A549 (cell line): ENCODE measurements around the gene LDLRAD3. TPM values are rescaled to one million over a fixed set of nuclear protein-coding genes. Genes with fewer than 3 reads are reported as not detected.

Experiments
- ATAC-seq, 2 experiments: fragments of 200-7000 bp in 1 of 2; fragments of >200 bp in 1 of 2; cut with Nextera tagmentation in 1 of 2; cut with Tn5 transposase in 1 of 2; 3 replicates each; pipeline versions ENCODE4 v1.8.0 to v1.9.1; 2018 to 2020; ENCODE audit warnings: mild to moderate bottlenecking in 1 of 2, moderate library complexity in 1 of 2
- CTCF ChIA-PET: fragments of 300-600 bp; sonication (Branson Sonifier 250); formaldehyde crosslinking; extraction: SDS; loops from one replicate; lab custom pipeline; 2021; ENCODE audit warnings: antibody characterized with exemption, inconsistent platforms; lab: Yijun Ruan, JAX
- POLR2A ChIA-PET: fragments of 350-600 bp; formaldehyde crosslinking; extraction: SDS; loops from one replicate; lab custom pipeline; 2021; ENCODE audit warnings: antibody characterized with exemption, inconsistent platforms; lab: Yijun Ruan, JAX
- DNase-seq, 2 experiments: peaks; one replicate each; pipeline versions ENCODE4 v3.0.0 to v3.0.0-alpha.2; 2011 to 2016; ENCODE audit warnings: low read depth in 1 of 2, low spot score in 1 of 2
- FAIRE-seq: peaks from 2 replicates; lab custom pipeline; 2011; peaks lifted over from hg19 to GRCh38; lab: Jason Lieb, UNC
- H3K27ac ChIP-seq, 2 experiments: fragments of >200 bp; sonication (Bioruptor Twin); formaldehyde crosslinking; 3 replicates each; pipeline ENCODE4 v1.5.1; 2016 to 2017
- H3K4me1 ChIP-seq: fragments of >200 bp; sonication (Bioruptor Twin); formaldehyde crosslinking; 3 replicates; pipeline ENCODE4 v1.6.1; 2016
- H3K4me2 ChIP-seq: fragments of >200 bp; sonication (Bioruptor Twin); formaldehyde crosslinking; 3 replicates; pipeline ENCODE4 v1.6.1; 2016
- H3K4me3 ChIP-seq: fragments of >200 bp; sonication (Bioruptor Twin); formaldehyde crosslinking; 3 replicates; pipeline ENCODE4 v1.5.1; 2016
- H3K9me3 ChIP-seq: fragments of >200 bp; sonication (Bioruptor Twin); formaldehyde crosslinking; 3 replicates; pipeline ENCODE4 v1.6.1; 2016
- CBX2 ChIP-seq: fragments of 200-600 bp; sonication (generic); IDR thresholded peaks from 2 replicates; pipeline ENCODE4 v1.6.1; 2016; ENCODE audit warnings: low read depth, mild to moderate bottlenecking, borderline replicate concordance
- CEBPB ChIP-seq, 2 experiments: fragments of >200 bp in 1 of 2; sonication (Bioruptor Twin) in 1 of 2; formaldehyde crosslinking in 1 of 2; IDR thresholded peaks; 2 replicates each; pipeline ENCODE4 v1.6.1; 2012 to 2016
- ELK1 ChIP-seq: fragments of 150-350 bp; IDR thresholded peaks from 2 replicates; pipeline ENCODE4 v1.6.1; 2014; ENCODE audit warnings: low read depth, mild to moderate bottlenecking, low read length
- EP300 ChIP-seq, 2 experiments: fragments of >200 bp; sonication (Bioruptor Twin); formaldehyde crosslinking; IDR thresholded peaks; 2 replicates in 1 of 2; 3 replicates in 1 of 2; pipeline ENCODE4 v1.6.1; 2016 to 2017
- HEYL ChIP-seq: fragments of 250-450 bp; sonication (Bioruptor Pico); IDR thresholded peaks from 2 replicates; pipeline ENCODE4 v1.8.0; 2021; ENCODE audit warnings: mild to moderate bottlenecking, moderate library complexity
- HOXA7 ChIP-seq: fragments of 250-450 bp; sonication (Bioruptor Pico); IDR thresholded peaks from 2 replicates; pipeline ENCODE4 v1.5.0; 2020; ENCODE audit warnings: mild to moderate bottlenecking, moderate library complexity
- HOXB13 ChIP-seq: fragments of 250-450 bp; sonication (Bioruptor Pico); IDR thresholded peaks from 2 replicates; pipeline ENCODE4 v1.5.0; 2020; ENCODE audit warnings: low read depth, mild to moderate bottlenecking, moderate library complexity
- HOXB5 ChIP-seq: fragments of 250-450 bp; sonication (Bioruptor Pico); IDR thresholded peaks from 2 replicates; pipeline ENCODE4 v1.5.0; 2020; ENCODE audit warnings: mild to moderate bottlenecking, moderate library complexity
- JUNB ChIP-seq: fragments of >200 bp; sonication (Bioruptor Twin); formaldehyde crosslinking; IDR thresholded peaks from 2 replicates; pipeline ENCODE4 v1.6.1; 2016
- MAFK ChIP-seq: fragments of 450-650 bp; IDR thresholded peaks from 2 replicates; pipeline ENCODE4 v1.6.1; 2014; ENCODE audit not compliant: partially characterized antibody
- POLR2AphosphoS2 ChIP-seq: conservative IDR thresholded peaks from 2 replicates; pipeline ENCODE4 v1.6.1; 2012; ENCODE audit warnings: low read length, improper control_type of control experiment, inconsistent platforms
- RAD21 ChIP-seq, 2 experiments: fragments of >200 bp in 1 of 2; sonication (Bioruptor Twin) in 1 of 2; formaldehyde crosslinking in 1 of 2; IDR thresholded peaks in 1 of 2; conservative IDR thresholded peaks in 1 of 2; 2 replicates in 1 of 2; 3 replicates in 1 of 2; pipeline ENCODE4 v1.6.1; 2012 to 2018; ENCODE audit warnings: inconsistent platforms in 1 of 2
- RFX5 ChIP-seq: fragments of 450-650 bp; IDR thresholded peaks from 2 replicates; pipeline ENCODE4 v1.7.1; 2014; ENCODE audit warnings: antibody characterized with exemption, mild to moderate bottlenecking, moderate library complexity
- SMC3 ChIP-seq: fragments of >200 bp; sonication (Bioruptor Twin); formaldehyde crosslinking; IDR thresholded peaks from 3 replicates; pipeline ENCODE4 v1.6.1; 2018; ENCODE audit warnings: inconsistent platforms
- SREBF2 ChIP-seq: fragments of 450-650 bp; IDR thresholded peaks from 2 replicates; pipeline ENCODE4 v1.6.1; 2014; ENCODE audit warnings: mild to moderate bottlenecking, moderate library complexity
- TP53 ChIP-seq: fragments of 250-450 bp; sonication (Bioruptor Pico); IDR thresholded peaks from 2 replicates; pipeline ENCODE4 v1.5.0; 2021; ENCODE audit warnings: mild to moderate bottlenecking, moderate library complexity
- ZFP36 ChIP-seq: fragments of 450-650 bp; IDR thresholded peaks from 2 replicates; pipeline ENCODE4 v1.6.1; 2014; ENCODE audit warnings: borderline replicate concordance; ENCODE audit not compliant: partially characterized antibody
- WGBS: methylation state at CpG from one replicate; pipeline ENCODE4 v1.1.6; 2017; ENCODE audit errors: missing lambda C conversion rate; 5-methylcytosine and 5-hydroxymethylcytosine counted together
- polyA plus RNA-seq, 4 experiments: library from polyadenylated mRNA; depleted of rRNA in 3 of 4; stranded (reverse); fragments of >200 nt; fragmentation: RNase III in 1 of 4; extraction: RNeasy Plus Mini Kit Qiagen cat#74134 plus additional on column Dnase treatment in 1 of 4; gene quantifications; 2 replicates in 3 of 4; 3 replicates in 1 of 4; pipeline ENCODE4 v1.2.3, GENCODE V29; 2011 to 2017
- TF ChIP-seq, protein P1 (sequence below): fragments of >200 bp; sonication (Bioruptor Twin); formaldehyde crosslinking; IDR thresholded peaks from 3 replicates; pipeline ENCODE4 v1.5.1; 2016
- TF ChIP-seq, protein P2 (sequence below): IDR thresholded peaks from 2 replicates; pipeline ENCODE4 v1.6.1; 2012

The LDLRAD3 gene
- polyA plus RNA-seq, 2 of the 4 experiments (the other 2 are of a cell fraction), result 10.5 to 13.2 TPM

- Histone ChIP-seq H3K4me3 (no peak overlapping the region), H3K9me3 (no peaks in the 10 kb centered on the region), H3K27ac (no peak overlapping the region), H3K4me2 (no peak overlapping the region), H3K4me1 (no peaks in the 10 kb centered on the region)
- FAIRE-seq (no peak), ATAC-seq (peak in 1 of 2 experiments; percentile 26; a peak in 1 of 6 replicates), DNase-seq (no peak)
- CTCF ChIA-PET, result interaction anchor here (1.2 to 8.6 kb wide), 5 partner anchors 11 to 800 kb away, joined by 3 to 94 read pairs (median 34); no protein-coding TSS in a partner anchor
- 38% methylated on average over 9 of the region's 9 CpGs for WGBS
- TF ChIP-seq, protein P1, sequence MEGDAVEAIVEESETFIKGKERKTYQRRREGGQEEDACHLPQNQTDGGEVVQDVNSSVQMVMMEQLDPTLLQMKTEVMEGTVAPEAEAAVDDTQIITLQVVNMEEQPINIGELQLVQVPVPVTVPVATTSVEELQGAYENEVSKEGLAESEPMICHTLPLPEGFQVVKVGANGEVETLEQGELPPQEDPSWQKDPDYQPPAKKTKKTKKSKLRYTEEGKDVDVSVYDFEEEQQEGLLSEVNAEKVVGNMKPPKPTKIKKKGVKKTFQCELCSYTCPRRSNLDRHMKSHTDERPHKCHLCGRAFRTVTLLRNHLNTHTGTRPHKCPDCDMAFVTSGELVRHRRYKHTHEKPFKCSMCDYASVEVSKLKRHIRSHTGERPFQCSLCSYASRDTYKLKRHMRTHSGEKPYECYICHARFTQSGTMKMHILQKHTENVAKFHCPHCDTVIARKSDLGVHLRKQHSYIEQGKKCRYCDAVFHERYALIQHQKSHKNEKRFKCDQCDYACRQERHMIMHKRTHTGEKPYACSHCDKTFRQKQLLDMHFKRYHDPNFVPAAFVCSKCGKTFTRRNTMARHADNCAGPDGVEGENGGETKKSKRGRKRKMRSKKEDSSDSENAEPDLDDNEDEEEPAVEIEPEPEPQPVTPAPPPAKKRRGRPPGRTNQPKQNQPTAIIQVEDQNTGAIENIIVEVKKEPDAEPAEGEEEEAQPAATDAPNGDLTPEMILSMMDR, result no peak
- no peak for TF ChIP-seq JUNB
- TF ChIP-seq MAFK, result no peak
- no peak for TF ChIP-seq HOXB13 (CRISPR knock-in tag)
- TF ChIP-seq POLR2AphosphoS2, result no peak
- TF ChIP-seq ELK1, result no peak
- TF ChIP-seq, protein P2, sequence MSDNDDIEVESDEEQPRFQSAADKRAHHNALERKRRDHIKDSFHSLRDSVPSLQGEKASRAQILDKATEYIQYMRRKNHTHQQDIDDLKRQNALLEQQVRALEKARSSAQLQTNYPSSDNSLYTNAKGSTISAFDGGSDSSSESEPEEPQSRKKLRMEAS, result no peak
- TF ChIP-seq HOXB5 (CRISPR knock-in tag), result no peak
- no peak for TF ChIP-seq CBX2
- TF ChIP-seq TP53 (CRISPR knock-in tag), result no peak
- TF ChIP-seq RFX5, result no peak
- TF ChIP-seq SREBF2, result no peak
- TF ChIP-seq HOXA7 (CRISPR knock-in tag), result no peak
- POLR2A ChIA-PET, result no interaction called here
Observed at GRCh38 chr11:36264011-36264972, 320.4 kb downstream of the LDLRAD3 start.

- Histone ChIP-seq H3K9me3 (no peaks in the 10 kb centered on the region), H3K4me3 (no peak overlapping the region), H3K4me2 (no peak overlapping the region), H3K27ac (no peak overlapping the region), H3K4me1 (no peaks in the 10 kb centered on the region)
- CTCF ChIA-PET, result interaction anchor here (0.7 to 8.6 kb wide), 23 partner anchors 7 to 1339 kb away, joined by 3 to 94 read pairs (median 5); partner anchors contain the start of gene FJX1
- FAIRE-seq (no peak), ATAC-seq (no peak), DNase-seq (no peak)
- TF ChIP-seq EP300 (IDR thresholded peaks at IDR 0.05) (no peak), ZFP36 (no peak), CEBPB (IDR thresholded peaks at IDR 0.05) (no peak)
- POLR2A ChIA-PET, result no interaction called here
- 67% methylated on average over 5 of the region's 5 CpGs for WGBS
Observed at GRCh38 chr11:36264973-36265344, 321.1 kb downstream of the LDLRAD3 start.

- Histone ChIP-seq H3K4me3 (no peak overlapping the region), H3K9me3 (no peaks in the 10 kb centered on the region), H3K4me1 (no peaks in the 10 kb centered on the region), H3K27ac (no peak overlapping the region), H3K4me2 (no peak overlapping the region)
- TF ChIP-seq ZFP36 (no peak), SMC3 (peak; percentile 89), EP300 (IDR thresholded peaks at IDR 0.05) (no peak), HEYL (no peak), RAD21 (conservative IDR thresholded peaks at IDR 0.05 in 1 of 2, IDR thresholded peaks at IDR 0.05 in 1 of 2) (peak; percentile 93)
- TF ChIP-seq, protein P1, result peak; percentile 86
- 28% methylated on average over 13 of the region's 13 CpGs for WGBS
- DNase-seq, result peak; percentile 55 to 62
- peak; percentile 75 to 93 for ATAC-seq
- ChIA-PET POLR2A (no interaction called here), CTCF (interaction anchor here (0.6 to 8.6 kb wide), 58 partner anchors 8 to 1340 kb away, joined by 3 to 94 read pairs (median 4); partner anchors contain the start of gene FJX1)
- FAIRE-seq, result peak; percentile 92
Observed at GRCh38 chr11:36265793-36266628, 322.1 kb downstream of the LDLRAD3 start.
